Dermis lymphatic vessel endothelial cell (primary cell): ENCODE results near the gene PRR23C. TPM values are rescaled to one million over a fixed set of nuclear protein-coding genes. Genes with fewer than 3 reads are reported as not detected.

ENCODE experiments used
- total RNA-seq: library from RNA; depleted of rRNA; stranded (reverse); fragments of >200 nt; gene quantifications from 2 replicates; pipeline ENCODE4 v1.2.1, GENCODE V29; 2014

The PRR23C gene
- not detected in 2 replicates for total RNA-seq

DNA sequence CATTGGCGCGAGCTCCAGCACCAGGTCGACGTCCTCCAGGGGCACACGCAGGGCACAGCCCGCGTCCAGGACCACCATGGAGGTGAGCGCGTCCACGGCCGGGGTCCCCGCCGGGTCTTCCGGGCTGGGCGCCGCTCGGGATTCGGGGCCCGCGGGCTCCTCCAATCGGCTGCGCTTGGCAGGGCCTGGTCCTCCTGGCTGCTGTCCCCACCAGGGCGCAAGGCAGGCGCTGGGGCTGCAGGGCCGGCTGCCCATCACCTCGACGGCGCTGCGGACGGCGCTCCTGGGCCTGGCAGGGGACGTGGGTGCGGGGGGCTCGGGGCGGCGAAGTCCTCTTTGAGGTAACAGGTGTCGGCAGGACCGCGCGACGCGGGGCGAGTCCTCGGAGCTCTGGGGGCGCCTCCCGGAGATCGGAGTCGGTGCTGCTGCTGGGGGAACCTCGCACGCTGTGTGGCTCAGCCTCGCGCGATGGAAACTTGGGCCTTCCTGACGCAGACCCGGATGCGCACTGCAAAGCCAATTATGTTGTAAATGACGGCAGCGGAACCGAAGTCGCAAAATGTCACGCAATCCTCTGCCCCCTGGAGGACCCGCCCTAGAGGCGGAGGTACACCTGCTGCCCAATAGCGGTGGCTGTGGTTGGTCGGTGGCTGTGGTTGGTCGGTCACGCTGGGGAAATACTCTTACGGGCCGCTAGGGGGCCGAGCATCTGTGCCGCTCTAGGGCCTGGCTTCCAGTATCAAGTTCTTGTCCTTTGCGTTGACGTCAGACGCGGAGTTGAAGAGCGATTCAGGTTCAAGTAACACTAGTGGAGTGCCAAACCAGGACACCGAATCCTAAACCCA, at the start of gene PRR23C:
TSS of gene PRR23C (minus strand) at position 527 of the 845 bp plus-strand sequence. CDS start at position 255, 272 bp downstream.

DNA sequence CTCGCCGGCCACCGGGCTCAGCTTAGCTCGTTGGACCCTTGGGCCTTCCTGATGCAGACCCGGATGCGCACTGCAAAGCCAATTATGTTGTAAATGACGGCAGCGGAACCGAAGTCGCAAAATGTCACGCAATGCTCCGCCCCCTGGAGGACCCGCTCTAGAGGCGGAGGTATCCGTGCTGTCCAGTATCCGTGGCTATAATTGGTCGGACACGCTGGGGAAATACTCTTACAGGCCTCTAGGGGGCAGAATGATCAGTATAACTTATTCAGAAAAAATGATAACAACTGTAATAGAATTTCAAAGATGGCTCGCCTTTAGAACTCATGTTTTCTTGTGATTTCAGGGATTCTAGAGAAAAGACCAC, 23.8 kb downstream of the PRR23C start, which contains the start of gene PRR23B:
TSS of gene PRR23B (minus strand) at position 59 of the 367 bp plus-strand sequence. CDS start 265 bp downstream, outside the sequence.

DNA sequence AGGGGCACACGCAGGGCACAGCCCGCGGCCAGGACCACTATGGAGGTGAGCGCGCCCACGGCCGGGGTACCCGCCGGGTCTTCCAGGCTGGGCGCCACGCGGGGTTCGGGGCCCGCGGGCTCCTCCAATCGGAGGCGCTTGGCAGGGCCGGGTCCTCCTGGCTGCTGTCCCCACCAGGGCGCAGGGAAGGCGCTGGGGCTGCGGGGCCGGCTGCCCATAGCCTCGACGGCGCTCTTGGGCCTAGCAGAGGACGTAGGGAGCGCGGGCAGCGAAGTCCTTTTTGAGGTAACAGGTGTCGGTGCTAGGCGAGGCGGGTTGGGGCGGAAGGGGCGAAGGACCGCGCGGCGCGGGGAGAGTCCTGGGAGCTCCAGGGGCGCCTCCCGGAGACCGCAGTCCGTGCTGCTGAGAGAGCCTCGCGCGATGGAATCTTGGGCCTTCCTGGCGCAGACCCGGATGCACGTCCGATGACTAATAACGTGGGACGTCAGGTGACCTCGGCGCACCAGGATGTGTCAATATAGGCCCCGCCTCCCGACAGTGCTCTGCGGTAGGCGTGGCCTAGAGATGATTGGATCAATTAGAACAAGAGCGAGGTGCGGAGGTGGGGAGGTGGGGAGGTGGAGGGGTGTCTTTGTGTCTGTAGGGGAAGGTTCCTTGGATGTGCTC, 38.5 kb downstream of the PRR23C start, which contains the start of gene PRR23A:
TSS of gene PRR23A (minus strand) at position 218 of the 666 bp plus-strand sequence. CDS start at position 218, 0 bp downstream.

Other genes with a start within 250 kb of the PRR23C start
- gene PIK3CB, start 210.0 kb downstream of the PRR23C start, total RNA-seq: 12.6 and 15.9 TPM in 2 replicates
- gene FOXL2, start 97.8 kb downstream of the PRR23C start, total RNA-seq: under 0.01 TPM in 1 of 2 replicates, not detected in the other
- gene FOXL2NB, start 97.7 kb downstream of the PRR23C start, total RNA-seq: under 0.01 TPM in 1 of 2 replicates, not detected in the other
- not detected in 2 replicates for gene PRR23A, start 38.6 kb downstream of the PRR23C start, total RNA-seq
- gene PRR23B, start 24.0 kb downstream of the PRR23C start, total RNA-seq: not detected in 2 replicates